HS-5 (cell line): Measurements from ENCODE around the gene C16orf95.

Experiments
- DNase-seq: peaks from one replicate; pipeline ENCODE4 v3.0.0-alpha.2; 2012; ENCODE audit warnings: low read depth

C16orf95 gene

DNA sequence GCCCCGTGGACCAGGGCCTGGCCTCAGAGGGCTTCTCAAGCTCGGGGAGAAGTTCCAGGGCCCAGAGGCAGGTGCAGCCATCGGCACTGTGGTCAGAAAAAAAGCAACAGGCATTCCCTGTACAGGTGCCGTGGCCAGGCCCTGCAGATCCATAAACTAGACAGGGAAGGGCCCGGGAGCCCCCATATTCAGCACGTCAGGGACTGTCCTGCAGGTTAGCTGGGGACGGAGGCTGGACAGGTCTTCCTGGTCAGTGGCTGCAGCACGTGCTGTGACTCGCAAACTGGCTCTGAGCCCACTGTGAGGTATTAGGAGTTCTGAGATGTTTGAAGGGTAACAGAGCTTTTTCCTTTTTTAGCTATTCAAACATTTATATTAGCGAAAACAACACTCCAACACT, 15.0 kb upstream of the C16orf95 start:
- no peak for DNase-seq

DNA sequence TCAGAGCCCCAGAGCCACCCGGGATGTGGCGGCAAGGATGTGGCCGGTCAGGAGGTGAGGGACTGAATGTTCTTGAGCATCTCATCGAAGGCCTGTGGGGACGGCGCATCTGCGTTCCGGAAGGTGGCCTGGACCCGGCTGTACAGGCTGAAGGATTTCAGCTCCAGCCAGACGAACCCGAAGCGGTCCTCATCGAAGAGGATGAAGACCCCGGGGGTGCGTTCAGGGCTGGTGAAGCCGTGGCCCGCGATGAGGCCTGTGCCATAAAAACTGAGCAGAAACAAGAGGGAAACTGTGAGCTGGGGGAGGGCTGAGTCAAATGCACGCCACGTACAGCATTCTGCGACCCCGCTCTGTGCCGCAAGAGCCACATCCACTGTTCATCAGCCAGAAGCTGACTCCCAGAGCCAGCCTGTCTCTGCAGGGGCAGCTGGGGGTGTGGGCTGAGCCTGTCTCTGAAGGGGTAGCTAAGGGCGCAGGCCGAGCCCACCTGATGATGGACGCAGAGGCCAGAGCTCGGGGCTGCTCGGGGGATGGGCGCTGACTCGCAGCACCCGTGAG, 14.1 kb upstream of the C16orf95 start:
- no peak for DNase-seq

GRCh38 chr16:87330646-87331045, 13.5 kb upstream of the C16orf95 start:
- no peak for DNase-seq

GRCh38 chr16:87330257-87330624, 13.0 kb upstream of the C16orf95 start:
- DNase-seq, result no peak

DNA sequence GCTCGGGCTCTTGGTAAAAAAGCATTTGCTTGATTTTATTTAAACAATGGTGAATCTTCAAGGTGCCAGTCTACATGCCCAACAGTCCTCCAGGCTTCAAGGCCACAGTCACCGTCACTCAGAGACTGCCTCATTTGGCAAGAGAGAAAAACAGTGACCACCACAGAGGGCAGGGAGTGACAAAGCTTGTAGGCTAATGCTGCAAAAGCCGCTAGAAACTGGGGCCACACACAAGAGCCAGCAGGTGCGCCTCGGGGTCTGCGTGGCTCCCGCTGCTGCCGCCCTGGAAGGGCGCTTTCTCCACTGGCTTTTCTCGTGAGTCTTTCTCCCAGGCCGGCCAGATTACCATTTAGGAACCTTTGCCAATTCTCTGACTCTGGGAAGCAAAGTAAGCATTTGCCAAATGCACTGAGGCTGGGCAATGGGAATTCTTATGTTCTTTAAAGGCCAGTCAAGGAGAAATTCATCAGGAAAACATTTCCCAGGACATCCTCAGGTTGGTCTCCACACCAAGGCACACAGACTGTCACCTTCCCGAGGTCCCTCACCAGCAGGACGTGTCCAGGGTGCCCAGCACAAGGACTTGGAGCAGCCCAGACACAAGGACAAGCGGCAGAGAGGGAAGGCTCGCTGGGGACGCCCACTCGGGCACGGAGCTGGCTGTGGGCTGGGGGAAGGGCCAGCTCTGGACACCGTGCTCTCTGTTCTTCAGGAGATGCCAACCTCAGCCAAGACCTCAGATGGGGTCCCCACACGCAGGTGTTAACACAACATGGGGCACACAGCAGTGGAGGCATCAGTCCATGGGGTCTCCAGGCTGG, 12.5 kb upstream of the C16orf95 start:
- DNase-seq, result no peak

- no peak for DNase-seq
Observed at GRCh38 chr16:87328846-87329245, 11.7 kb upstream of the C16orf95 start.

DNA sequence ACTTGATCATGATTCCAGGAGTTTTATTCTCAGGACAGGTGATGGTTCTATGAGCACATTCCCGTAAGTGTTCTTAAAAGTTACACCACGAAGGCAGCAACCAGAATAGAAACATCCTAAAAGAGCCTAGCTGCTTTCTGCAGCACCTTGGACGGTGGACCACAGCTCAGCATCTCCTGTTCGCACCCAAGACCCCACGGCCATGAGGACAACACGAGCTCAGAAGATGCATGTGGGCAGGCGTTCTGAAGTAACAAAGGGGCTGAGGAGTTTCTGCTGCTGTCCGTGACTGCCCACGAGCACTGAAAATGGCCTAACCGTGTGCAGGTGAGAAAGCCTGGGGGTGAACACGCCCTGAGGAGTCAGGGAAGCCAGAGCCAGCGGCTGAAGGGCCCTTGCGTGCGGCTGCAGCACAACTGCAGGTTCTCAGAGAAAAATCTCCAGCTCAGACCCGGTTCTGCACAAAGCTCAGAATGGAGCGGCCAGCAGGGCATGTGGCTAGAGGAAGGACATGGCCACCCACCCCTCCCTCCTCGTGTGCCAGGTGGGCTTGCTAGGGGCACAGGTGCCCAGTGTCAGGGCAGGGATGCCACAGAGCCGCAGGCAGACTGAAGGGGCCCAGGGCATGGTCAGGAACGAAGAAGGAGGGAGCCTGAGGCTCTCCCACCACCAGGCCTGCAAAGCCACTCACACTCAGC, 10.8 kb upstream of the C16orf95 start:
- DNase-seq, result no peak

DNA sequence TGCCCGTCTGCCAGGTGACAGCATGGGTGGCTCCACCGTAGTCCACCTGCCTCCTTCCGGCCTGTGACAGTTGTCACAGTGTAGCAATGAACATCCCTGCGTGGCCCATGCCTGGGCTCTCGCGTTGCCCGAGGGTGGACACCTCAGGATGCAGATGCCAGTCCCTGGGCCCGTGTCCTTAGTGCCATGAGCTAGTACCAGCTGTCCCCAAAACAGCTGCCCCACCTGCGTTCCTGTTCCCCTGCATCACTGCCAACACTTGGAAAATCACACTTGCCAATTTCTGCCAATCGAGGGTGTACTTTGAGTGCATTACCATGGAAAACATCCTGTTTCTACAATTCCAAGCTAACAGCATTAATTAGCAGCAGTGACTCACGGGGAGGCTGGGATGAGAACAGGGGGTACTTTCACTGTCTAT, 9.0 kb upstream of the C16orf95 start:
- DNase-seq, result no peak

GRCh38 chr16:87325423-87325858, 8.2 kb upstream of the C16orf95 start:
- no peak for DNase-seq

DNA sequence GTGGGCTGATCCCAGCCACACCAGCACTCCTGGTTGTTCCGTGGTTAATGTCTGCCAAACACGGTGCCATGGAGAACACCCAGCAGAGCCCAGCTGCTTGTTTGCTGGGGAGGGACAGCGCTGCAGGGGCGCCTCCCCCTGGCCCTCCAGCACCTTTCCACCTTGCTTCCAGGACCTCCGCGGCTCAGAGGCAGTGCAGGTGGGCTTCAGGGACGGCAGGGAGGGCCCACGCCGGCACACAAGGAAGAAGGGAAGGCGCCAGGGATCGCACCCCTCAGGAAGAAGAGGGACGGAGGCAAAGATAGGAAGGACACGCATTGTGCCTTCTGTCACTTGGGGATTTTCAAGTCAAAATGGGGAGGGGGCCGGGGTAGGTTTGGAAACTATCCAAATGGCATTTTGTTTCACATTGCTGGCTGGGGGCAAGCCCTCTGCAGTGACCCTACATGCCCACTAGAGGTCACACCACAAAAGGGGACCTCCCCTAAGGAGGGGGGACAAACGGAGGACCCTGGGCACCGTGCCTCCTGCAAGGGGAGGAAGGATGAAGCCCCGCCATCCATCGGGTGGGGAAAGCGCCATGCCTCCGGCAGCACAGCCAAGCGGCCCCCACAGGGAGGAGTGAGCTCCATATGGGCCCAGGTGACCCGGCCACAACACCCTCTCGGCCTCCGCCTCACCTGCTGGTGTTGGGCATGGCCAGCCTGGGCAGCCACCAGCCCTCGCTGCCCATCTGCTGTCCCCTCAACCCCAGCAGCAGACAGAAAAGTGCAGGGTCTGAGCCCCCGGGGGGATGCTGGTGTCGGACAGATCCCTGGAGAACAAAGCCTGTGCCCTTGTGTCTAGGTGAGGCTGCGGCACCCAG, 7.5 kb upstream of the C16orf95 start:
- DNase-seq, result no peak

GRCh38 chr16:87323727-87324410, 6.7 kb upstream of the C16orf95 start:
- no peak for DNase-seq

DNA sequence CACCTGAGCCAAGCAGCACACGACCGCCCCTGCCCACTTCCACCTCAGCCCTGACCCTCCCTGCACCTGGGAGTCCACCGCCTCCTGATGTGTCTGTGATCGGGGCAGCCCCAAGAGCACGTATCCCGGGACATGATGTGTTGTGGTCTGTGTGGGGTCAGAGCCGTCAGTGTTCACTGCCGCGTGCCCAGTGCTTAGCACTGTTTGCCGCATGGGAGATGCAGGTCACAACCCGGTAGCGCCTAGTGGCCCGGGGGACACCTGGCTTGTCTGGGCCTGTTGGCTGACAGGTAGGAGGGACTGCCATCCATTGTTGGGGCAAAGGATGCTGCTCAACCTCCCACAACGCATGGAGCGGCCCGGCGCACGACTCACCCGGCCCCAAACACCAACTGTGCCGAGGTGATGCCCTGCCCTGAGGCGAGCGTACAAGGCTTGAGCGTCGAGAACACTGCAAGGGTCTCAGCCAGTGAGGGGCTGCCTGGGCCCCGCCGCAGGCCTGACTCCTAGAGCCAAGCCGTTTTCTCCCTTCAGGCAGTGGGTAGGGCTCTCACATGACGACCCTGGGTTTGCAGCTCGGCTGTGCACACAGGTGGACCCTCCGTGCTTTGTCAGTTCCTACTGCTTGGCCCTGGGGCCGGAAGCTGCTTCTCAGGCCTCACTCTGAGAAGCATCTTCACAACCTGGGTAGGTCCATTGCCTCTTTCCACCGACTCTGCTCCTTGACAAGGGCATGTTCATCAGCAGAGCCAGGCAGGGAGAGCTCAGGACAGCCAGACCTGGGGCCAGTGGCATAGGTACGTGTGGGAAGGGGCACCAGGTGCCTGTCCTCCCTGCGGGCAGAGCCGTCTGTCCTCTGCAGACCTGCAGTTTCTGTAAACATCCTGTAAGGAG, 5.9 kb upstream of the C16orf95 start:
- no peak for DNase-seq

GRCh38 chr16:87322360-87322759, 5.2 kb upstream of the C16orf95 start:
- no peak for DNase-seq

DNA sequence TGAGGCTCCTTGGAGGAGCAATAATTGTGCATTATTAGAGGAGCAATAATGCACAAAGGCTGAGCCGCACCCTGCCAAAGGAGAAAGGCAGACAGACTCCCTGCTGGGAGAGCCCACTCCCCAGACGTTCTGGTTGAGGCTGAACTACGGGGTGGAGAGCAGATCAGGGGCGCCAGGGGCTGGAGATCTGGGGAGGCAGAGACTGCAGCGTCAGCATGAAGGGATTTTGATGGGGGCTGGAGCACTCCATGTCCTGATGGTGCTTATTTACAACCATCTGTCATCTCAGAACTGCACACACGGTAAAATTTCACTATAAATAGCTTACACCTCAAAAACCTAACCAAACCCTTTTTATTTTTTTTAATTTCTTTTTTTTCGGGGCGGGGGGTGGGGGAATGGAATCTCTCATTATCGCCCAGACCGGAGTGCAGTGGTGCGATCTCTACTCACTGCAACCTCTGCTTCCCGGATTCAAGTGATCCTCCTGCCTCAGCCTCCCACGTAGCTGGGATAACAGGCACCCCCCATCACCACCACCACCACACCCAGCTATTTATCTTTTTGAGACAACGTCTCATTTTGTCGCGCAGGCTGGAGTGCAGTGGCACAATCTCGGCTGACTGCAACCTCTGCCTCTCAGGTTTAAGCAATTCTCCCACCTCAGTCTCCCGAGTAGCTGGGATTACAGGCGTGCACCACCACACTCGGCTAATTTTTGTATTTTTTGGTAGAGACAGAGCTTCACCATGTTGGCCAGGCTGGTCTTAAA, 4.3 kb upstream of the C16orf95 start:
- DNase-seq, result no peak

GRCh38 chr16:87320510-87321227, 3.5 kb upstream of the C16orf95 start:
- no peak for DNase-seq

DNA sequence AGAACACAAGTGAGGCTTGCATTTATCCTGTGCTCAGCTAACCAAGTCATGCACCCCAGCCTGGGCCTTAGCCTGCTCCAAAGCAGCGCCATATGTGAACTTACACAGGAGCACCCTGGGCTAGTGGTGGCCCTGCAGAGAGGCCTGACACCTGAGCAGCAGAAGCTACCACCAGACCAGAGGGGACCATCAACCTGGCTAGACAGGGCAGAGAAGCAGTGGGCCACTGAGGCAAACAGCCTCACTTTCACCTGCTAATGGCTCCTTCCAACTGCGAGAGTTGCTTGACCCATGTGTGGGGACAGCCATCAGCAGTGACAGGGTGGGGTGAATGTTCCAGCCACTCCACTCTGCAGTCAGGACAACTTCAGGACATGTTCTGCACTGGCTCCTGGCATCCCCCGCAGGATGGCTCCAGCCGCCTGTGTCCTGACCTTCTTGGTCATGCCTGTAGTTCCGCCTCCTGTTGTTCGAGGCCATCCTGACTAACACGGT, 2.9 kb upstream of the C16orf95 start:
- DNase-seq, result no peak

GRCh38 chr16:87319011-87319410, 1.8 kb upstream of the C16orf95 start:
- DNase-seq, result no peak

- no peak for DNase-seq
Observed at GRCh38 chr16:87317750-87318644, 805 bp upstream of the C16orf95 start.
